NCI-H187 (cell line): ENCODE data around the gene FMNL2.
"Not testable (repeated sequence)": the region's sequence is repeated elsewhere in the genome, so short reads cannot be mapped to it uniquely, and the experiment has no call there.

ENCODE experiments used
- DNase-seq, 2 experiments: peaks; one replicate each; lab custom pipeline; 2025; lab: John Stamatoyannopoulos, UW

The FMNL2 gene

GRCh38 chr2:152522446-152522845 is 187.5 kb downstream of the FMNL2 start:
- not testable (repeated sequence) for DNase-seq

- no peak for DNase-seq
Observed at GRCh38 chr2:152523091-152523490, 188.1 kb downstream of the FMNL2 start.

- DNase-seq, result no peak
Observed at GRCh38 chr2:152525277-152525838, 190.4 kb downstream of the FMNL2 start.

GRCh38 chr2:152529420-152530115 is 194.6 kb downstream of the FMNL2 start:
- no peak for DNase-seq

- DNase-seq, result no peak
Observed at GRCh38 chr2:152532241-152532640, 197.3 kb downstream of the FMNL2 start.

- no peak for DNase-seq
Observed at GRCh38 chr2:152534460-152535135, 199.6 kb downstream of the FMNL2 start.

GRCh38 chr2:152537081-152537651 is 202.2 kb downstream of the FMNL2 start:
- no peak for DNase-seq

- no peak for DNase-seq
Observed at GRCh38 chr2:152539424-152539823, 204.4 kb downstream of the FMNL2 start.

- no peak for DNase-seq
Observed at GRCh38 chr2:152541712-152542111, 206.7 kb downstream of the FMNL2 start.

- DNase-seq, result no peak
Observed at GRCh38 chr2:152542337-152542994, 207.5 kb downstream of the FMNL2 start.

- DNase-seq, result no peak
Observed at GRCh38 chr2:152542995-152543481, 208.1 kb downstream of the FMNL2 start.

GRCh38 chr2:152543717-152544116 is 208.7 kb downstream of the FMNL2 start:
- no peak for DNase-seq

- no peak for DNase-seq
Observed at GRCh38 chr2:152544638-152545037, 209.7 kb downstream of the FMNL2 start.

GRCh38 chr2:152546230-152546837 is 211.4 kb downstream of the FMNL2 start:
- DNase-seq, result no peak

GRCh38 chr2:152548111-152548875 is 213.3 kb downstream of the FMNL2 start:
- DNase-seq, result no peak

GRCh38 chr2:152548996-152549395 is 214.0 kb downstream of the FMNL2 start:
- no peak for DNase-seq

GRCh38 chr2:152549423-152549822 is 214.4 kb downstream of the FMNL2 start:
- no peak for DNase-seq

- no peak for DNase-seq
Observed at GRCh38 chr2:152550386-152550785, 215.4 kb downstream of the FMNL2 start.

- no peak for DNase-seq
Observed at GRCh38 chr2:152552888-152553287, 217.9 kb downstream of the FMNL2 start.

- DNase-seq, result no peak
Observed at GRCh38 chr2:152553518-152553917, 218.5 kb downstream of the FMNL2 start.

- DNase-seq, result no peak
Observed at GRCh38 chr2:152555048-152555447, 220.1 kb downstream of the FMNL2 start.
